LoVo (cell line): ENCODE results near the gene ANGPTL8.

Experiments
- DNase-seq: peaks from one replicate; pipeline ENCODE4 v3.0.0-alpha.2; 2016; ENCODE audit warnings: low spot score

The ANGPTL8 gene

DNA sequence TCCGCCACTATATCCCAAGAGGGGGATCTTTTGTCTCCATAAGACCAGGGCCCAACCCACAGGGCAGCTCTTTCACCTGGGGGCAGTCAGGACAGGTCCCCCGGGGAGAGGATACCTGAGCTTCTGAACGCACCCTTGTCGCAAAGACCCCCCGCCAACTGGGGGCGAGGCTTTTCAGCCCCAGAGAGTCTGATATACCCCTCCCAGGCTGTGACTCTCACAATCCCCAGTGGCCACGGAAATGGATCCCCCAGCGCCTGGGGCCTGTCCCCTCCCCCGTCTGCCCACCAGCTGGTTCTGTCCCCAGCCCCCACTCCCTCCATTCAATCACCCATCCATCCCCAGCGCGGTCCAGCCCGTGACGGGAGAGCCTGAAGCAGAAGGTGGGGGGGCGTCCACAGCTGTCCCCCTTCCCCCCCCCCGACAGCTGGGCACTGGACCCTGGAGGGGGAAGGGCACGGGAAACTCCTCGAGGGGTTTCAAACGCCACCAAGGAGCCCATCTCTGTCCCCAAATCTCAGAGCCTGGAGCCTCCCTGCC is 22.1 kb downstream of the ANGPTL8 start:
- DNase-seq, result no peak

DNA sequence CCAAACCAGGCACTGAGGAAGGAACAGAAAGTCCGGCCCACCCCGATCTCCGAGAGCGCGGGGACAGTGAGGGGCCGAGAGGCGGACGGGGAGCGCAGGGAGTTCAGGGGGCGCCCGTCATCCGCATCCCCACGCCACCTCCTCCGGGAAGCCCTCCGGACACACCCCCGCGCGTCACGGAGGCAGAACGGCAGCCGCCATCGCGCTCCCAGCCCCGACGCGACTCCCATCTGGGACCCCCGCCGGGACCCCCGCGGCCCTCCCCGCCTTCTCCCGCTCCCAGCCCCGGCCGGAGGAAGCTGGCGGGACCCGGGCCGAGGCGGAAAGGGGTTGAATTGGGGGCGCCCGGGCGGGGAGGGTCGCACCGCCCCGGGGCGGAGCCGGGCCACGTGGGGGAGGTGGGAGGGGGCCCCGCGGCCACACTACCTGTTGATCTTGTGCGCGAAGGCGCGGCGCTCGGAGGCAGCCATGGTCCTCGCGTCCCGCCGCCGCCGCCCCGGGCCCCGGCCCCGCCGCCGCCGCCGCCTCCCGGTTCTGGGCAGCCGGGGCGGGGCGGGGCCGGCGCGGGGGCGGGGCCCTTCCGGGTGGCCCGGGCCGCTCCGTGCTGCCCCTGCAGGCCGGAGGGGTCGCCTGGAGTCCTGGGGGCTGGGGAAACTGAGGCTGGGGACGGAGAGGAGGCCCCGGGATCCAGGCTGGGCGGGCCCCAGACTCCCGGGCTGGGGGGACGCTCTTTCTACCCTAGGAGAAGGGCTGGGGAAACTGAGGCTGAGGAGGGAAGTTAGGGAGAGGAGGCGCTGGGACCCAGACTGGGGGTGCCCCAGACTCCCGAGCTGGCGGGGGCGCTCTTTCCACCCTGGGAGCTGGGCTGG is 22.8 kb downstream of the ANGPTL8 start, which contains the start of gene DOCK6:
DOCK6 (minus strand) TSS at position 554 of the 869 bp plus-strand sequence; CDS start at position 470, 84 bp downstream.
- peak; percentile 44 for DNase-seq

DNA sequence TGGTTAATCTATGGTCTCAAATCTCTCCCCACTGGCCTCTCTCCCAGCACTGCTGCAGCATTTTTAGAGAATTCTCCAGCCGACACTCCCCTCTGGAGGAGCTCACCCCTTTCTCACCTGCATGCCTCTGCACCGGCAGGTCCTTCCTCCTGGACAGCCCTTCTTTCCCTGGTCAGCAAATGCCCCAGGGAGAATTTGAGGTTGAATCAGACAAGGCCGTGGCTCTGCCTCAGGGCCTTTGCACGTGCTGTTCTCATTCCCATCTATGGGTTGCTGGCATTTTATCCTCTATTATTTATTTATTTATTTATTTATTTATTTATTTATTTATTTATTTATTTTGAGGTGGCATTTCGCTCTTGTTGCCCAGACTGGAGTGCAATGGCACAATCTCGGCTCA is 24.3 kb downstream of the ANGPTL8 start:
- DNase-seq, result no peak

DNA sequence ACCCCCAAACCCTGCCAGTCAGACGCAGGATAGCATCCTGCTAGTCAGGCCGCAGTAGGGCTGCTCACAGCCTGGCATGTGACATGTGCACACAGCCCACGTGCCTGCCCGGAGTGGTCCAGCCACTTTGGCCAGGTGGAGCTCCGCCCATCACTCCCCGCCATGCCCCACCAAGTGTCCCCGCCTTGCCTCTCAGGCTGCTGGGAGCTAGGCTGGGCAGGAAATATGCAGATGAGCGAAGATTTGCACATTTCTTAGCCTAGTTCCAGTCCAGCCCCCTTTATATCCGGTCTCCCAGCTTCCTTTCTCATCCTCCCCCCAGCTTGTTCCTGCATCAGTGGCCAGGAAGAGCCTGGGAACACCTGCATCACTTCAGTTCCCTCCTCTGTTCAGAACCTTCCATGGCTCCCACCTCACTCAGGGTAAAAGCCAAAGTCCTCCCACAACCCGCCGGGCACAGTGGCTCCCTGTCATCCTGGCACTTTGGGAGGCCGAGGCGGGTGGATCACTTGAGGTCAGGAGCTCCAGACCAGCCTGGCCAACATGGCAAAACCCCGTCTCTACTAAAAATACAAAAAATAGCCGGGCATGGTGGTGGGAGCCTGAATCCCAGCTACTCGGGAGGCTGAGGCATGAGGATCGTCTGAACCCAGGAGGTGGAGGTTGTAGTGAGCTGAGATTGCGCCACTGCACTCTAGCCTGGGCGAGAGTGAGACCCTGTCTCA is 25.2 kb downstream of the ANGPTL8 start:
- DNase-seq, result peak; percentile 7

DNA sequence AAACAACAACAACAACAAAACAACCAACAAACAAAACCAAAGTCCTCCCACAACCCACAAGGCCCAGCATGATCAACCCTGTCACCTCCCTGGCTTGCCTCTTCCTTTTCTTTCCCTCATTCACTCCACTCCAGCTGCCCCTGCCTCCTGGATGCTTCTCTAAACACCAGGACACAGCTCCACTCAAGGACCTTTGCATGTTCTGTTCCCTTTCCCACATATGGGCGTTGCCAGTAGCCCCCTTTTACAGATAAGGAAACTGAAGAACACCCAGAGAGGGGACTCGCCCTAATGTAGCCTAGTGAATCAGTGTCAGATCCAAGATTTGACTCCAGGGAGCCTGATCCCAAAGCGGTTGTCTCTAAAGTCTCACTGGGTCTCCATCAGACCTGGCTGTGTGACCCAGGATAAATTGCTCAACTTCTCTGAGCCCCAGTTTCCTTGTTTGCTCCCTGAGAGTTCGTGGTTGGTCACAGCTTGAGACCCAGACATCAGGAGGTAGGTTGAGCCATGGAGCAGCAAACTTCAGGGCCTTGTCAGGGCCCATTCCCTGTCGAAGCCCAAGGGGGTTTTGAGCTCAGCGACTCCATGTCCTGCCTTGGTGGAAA is 25.9 kb downstream of the ANGPTL8 start:
- no peak for DNase-seq

DNA sequence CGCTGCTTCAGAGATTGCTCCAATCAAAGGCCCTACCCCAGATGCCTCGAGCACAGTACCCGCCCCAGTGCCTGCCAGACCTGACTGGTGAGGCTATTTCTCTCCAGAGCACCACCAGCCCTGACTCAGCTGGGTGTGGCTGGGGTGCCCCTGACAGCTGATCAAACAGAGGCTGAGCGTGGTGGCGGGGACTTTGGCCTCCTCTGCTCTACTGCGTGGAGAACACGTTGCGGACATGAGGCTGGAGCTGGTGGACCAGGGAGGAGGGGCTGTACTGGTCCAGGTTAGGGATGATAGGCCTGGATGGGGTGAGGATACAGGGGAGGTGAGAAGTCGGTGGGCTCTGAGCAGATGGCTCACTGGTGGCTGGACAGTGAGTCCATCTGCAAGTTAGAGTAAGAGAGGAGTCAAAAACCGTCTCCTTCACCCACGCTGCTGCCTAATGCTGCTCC is 26.4 kb downstream of the ANGPTL8 start:
- peak; percentile 93 for DNase-seq

DNA sequence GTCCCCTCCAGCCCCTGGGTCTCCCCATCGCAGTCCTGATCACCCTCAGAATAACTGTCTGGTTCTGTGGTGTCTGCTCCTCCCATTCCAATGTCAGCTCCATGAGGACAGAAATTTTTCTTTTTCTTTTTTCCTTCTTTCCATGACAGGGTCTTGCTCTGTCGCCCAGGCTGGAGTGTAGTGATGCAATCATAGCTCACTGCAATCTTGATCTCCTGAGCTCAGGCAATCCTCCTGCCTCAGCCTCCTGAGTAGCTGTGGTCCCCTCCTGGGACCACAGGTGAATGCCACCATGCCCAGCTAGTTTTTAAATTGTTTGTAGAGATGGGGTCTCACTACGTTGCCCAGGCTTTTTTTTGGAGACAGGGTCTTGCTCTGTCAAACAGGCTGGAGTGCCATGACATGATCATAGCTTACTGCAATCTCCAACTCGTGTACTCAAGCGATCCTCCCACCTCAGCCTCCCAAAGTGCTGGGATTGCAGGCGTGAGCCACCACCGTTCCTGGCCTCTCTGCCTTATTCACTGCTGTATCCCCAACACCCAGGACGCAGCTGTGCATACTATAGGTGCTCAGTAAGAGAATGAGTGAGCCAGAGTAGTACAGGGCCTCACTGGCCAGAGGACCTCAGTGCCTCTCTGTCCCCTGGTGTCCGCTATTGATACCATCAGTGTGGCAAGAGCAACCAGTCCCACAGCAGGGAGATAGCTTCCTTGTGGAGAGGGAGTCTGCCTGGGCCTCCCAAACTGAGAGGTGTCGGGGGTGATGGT is 28.1 kb downstream of the ANGPTL8 start:
- DNase-seq, result no peak

DNA sequence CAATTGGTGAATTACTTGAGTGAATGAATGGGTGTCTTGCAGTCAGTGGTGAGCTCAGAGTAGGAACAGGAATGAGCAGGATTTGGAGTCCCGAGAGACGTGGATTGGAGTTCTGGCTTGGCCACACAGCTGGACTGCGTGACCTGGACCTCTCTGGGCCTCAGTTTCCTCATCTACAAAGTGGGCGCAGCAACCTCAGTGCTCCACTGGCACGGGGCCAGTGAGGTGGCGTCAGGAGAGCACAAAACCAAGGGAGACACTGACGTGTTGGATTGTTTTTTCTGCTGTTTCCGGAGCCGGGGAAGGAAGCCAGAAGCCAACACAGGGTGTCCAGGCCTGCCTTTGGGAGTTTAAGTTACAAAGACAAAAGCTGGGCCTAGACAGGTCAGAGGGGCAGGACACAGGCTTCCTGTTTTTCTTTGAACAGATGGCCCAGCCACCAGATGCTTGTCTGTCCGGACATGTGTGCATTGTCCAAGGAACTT is 29.4 kb downstream of the ANGPTL8 start:
- DNase-seq, result no peak

DNA sequence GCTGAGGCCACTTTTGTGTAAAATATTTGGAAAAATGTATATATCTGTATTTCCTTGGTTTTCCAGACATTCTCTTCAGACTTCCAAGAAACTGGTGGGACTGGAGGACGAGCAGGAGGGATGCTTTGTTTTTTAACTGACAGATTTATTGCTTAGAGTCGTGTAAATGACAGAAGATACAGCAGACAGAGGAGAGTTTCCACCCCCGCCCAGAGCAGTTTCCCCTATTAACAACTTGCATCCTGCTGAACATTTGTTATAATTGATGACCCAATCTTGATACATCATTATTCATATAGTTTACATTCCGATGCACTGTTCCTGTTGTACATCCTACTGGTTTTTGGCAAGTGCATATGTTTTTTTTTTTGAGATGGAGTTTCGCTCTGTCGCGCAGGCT is 30.0 kb downstream of the ANGPTL8 start:
- DNase-seq, result no peak

DNA sequence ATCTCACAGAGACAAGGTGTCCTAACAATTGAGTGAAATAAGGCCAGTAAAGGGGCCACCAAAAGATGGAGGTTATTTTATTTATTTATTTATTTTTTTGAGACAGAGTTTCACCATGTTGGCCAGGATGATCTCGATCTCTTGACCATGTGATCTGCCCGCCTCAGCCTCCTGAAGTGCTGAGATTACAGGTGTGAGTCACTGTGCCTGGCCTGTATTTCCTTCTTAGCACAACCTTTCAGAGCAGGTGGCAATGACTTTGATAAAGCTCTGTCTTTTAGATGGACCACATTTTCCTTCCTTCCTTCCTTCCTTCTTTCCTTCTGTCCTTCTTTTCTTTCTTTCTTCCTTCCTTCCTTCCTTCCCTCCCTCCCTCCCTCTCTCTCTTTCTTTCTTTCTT is 33.9 kb downstream of the ANGPTL8 start:
- no peak for DNase-seq

DNA sequence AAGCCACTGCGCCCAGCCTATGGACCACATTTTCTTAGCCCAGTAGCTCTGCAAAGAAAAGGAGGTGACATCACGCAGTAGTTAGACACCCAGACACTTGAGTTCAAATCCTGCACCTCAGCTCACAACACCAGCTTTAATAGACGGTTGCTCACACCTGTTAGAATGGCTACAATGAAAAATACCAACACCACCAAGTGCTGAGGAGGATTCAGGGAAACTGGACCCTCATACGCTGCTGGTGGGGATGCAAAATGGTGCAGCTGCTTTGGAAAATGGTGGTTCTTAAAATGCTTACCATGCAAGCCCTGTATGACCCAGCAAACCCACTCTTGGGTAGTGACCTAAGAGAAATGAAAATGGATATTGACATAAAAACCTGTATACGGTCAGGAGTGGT is 34.6 kb downstream of the ANGPTL8 start:
- no peak for DNase-seq

DNA sequence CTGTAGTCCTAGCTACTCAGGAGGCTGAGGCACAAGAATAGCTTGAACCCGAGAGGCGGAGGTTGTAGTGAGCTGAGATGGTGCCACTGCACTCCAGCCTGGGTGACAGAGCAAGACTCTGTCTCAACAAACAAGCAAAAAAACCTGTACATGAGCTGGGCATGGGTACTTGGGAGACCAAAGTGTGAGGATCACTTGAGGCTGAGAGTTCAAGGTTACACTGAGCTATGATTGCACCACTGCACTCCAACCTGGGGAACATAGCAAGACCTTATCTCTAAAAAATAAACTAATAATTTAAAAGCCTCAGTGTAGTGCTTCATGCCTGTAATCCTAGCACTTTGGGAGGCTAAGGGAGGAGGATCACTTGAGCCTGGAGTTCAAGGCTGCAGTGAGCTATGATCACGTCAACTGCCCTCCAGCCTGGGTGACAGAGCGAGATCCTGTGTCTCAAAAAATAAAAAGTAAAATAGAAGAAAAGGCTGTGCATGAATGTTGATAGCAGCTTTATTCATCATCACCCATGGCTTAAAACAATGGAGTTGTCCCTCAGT is 35.2 kb downstream of the ANGPTL8 start:
- DNase-seq, result no peak

DNA sequence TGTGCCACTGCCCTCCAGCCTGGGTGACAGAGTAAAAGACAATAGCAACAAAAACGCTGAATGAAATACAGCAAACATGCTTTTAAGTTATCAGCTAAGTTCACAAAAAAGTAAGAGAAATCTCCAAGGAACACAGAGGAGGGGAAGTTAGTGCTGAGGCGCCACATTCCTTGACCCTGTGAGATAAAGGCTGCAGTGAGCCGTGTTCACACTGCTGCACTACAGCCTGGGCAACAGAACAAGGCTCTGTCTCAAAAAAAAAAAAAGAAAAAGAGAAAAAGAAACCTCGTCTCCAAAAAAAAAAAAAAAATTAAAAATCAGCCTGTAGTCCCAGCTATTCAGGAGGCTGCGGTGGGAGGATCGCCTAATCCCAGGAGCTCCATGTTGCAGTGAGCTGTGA is 39.3 kb downstream of the ANGPTL8 start:
- DNase-seq, result no peak

DNA sequence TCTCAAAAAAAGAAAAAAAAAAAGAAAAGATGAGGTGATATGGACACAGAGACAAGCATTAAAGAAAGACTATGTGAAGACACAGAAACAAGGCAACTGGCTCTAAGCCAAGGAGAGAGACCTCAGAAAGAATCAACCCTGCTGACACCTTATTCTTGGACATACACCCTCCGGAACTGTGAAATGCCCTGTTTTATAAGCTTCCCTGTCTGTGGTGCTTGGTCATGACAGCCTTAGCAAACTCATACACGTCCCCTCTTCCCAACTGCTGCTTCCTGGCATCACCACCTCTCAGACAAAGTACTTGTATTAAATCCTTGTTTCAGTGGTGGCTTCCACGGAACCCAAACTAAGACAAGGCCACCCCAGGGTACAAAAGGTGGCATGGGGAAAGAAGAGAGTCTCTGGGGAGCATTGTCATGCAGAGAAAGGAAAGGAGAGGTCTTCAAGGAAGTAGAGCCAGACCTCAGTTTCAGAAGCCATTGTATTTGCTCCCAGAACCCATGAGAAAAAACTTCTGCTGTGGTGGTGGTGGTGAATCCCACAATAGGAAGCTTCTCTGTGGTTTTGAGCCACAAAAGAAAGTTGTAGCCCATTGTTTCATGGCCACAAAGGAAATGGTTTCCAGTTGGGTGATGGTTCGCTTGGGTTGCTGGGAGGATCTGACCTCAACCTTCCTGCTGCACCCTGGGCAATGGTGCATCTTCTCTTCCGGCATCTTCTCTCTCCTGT is 40.3 kb downstream of the ANGPTL8 start:
- no peak for DNase-seq

DNA sequence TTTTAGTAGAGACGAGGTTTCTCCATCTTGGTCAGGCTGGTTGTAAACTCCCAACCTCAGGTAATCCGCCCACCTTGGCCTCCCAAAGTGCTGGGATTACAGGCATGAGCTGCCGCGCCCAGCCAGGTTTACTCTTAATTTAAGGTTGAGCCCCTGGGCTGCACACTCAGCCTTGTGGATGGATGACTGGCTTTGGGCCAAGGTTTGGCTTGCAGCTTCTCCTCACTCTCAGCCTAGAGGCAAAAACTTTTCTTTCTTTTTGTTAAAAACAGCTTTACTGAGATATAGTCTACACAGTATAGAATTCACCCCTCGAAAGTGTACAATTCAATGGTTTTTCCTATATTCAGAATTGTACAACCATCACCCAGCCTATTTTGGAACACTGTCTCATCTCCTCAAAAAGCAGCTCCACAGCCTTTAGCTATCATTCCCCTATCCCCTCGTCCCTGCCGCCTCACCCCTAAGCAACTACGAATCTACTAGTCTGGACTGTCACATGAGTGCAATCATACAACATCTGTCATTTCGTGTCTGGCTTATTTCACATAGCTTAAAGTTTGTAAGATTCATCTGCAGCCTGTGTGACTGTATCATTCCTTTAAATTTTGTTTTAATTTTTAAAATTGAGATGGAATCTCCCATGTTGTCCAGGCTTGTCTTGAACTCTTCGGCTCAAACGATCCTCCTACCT is 42.1 kb downstream of the ANGPTL8 start:
- DNase-seq, result no peak

DNA sequence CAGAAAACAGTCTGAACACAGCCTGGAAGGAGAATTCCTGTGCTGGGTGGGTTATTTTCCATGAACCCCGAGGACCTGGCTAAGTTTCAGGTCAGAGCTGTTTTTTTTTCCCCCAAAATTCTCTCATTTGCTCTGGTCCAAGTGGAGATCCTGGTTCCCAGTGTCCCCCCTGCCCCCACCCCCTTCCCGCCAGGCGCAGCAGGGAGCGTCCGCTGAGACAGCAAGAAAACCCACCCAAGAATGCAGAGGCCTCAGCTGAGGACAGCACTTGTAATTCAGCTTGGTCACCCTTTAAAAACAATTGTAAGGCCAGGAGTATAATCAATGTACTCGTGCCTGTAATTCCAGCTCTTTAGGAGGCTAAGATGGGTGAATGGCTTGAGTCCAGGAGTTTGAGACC is 45.1 kb downstream of the ANGPTL8 start:
- no peak for DNase-seq

DNA sequence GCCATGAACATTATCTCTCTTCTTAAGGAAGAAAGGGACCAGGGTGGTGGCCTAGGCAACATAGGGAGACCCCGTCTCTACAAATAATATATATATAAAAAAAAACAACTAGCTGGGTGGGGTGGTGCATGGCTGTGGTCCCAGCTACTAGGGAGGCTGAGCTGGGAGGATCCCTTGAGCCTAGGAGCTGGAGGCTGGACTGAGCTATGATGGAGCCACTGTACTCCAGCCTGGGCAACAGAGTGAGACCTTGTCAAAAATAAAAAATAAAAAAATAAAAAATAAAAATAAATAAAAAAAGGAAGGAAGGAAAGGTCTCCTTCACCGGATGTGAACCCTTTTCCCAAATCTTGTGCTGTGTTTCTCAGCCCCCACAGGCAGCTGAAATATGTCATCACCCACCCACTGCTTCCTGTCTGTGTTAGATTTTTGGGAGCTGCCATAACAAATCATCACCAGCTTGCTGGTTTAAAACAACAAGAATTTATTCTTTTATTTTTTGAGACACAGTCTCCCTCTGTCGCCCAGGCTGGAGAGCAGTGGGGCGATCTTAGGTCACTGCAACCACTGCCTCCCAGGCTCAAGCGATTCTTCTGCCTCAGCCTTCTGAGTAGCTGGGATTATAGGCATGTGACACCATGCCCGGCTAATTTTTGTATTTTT is 47.0 kb downstream of the ANGPTL8 start:
- no peak for DNase-seq

DNA sequence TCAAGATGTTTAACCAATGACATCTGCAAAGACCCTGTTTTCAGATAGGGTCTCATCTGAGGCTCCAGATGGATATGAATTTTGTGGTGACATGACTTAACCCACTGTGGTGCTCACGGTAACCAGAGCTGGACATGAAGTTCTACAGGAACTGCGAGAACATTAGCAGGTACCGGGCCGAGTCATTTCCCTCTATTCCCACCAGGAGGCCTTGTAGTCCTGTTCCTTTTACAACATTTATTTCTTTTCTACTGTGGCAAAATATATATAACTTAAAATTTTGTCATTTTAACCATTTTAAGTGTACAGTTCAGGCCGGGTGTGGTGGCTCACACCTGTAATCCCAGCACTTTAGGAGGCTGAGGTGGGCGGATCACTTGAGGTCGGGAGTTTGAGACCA is 48.9 kb downstream of the ANGPTL8 start:
- no peak for DNase-seq

DNA sequence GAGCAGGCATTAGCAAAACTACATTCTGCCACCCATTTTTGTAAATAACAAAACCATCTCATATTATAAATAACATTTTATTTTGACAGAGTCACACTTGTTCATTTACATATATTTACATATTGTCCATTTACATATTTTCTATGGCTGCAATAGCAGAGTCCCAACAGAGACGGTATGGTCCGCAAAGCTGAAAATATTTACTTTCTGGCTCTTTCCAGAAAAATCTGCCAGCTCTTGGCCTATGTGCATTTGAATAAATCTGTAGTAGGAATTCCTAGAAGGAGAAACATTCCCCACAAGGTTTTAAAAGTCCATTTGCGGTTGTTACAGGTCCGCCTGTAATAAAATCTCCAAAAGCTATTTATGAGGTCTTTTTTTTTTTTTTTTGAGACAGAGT is 50.8 kb downstream of the ANGPTL8 start:
- no peak for DNase-seq
